NCI-H82 treated with DMSO at 0.1 percent for 48 hours (cell line): ENCODE data around the gene DOK3.
A peak's percentile ranks its signal among the peaks of the same experiment; 100 is the strongest.
"Not testable (repeated sequence)": the region's sequence is repeated elsewhere in the genome, so short reads cannot be mapped to it uniquely, and the experiment has no call there.

Experiments used
- DNase-seq: peaks from one replicate; lab custom pipeline; 2025; ENCODE audit not compliant: unreplicated experiment; lab: John Stamatoyannopoulos, UW

The DOK3 gene

GRCh38 chr5:177536386-177536785 lies 26.8 kb upstream of the DOK3 start:
- no peak for DNase-seq

DNA sequence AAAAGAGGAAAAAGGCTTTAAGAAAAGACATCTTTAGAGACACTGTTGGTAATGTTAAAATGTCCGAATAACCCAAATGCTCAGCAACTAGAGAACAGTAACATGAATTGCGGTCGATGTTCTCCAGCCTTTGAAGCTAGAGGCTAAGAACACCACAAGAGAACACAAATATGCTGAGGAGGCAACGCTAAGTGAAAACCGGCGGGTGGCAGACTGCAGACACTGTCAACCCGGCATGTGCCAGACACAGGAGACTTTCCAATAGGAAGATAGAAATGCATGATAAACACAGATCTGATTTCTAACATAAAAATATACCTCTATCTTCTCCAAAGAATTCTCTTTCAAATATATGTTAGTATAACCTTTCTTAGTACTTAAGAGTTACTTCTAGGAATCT lies 25.5 kb upstream of the DOK3 start:
- DNase-seq, result no peak

GRCh38 chr5:177534433-177534832 lies 24.8 kb upstream of the DOK3 start:
- DNase-seq, result not testable (repeated sequence)

DNA sequence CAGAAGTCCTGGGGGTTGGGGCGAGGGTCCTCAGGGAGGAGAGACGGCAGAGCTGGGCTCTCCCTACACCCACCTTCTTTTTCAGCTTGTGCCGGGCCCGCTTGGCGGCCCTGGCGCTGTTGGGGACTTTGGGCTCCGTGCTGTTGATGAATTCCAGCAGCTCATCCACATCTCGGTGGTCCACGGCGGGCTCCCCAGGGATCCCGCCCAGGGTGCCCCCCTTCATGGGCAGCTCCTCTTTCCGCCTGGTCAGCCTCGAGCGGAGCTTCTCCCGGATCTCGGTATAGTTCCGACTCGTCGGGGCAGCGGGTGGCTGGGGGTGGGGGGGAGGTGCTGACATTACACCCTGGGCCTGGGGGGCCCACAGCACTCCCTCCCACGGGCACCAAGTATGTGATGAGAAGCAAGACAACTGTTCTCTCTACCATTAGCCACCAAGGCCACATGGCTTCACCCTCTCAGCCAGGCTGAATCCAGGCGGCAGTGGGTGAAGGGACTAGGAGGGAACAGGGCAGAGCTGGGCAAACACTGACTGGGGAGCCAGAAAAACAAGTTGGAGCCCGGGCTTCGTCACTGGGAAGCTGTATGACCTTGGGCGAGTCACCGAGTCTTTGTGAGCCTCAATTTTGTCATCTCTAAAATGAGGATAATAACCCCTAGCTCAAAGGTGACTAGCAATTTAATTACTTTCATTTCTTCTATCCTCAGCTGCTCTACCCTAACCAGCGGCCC lies 21.7 kb upstream of the DOK3 start:
- DNase-seq, result no peak

- no peak for DNase-seq
Observed at GRCh38 chr5:177530638-177531037, 21.0 kb upstream of the DOK3 start.

GRCh38 chr5:177529247-177530203 lies 19.9 kb upstream of the DOK3 start:
- no peak for DNase-seq

DNA sequence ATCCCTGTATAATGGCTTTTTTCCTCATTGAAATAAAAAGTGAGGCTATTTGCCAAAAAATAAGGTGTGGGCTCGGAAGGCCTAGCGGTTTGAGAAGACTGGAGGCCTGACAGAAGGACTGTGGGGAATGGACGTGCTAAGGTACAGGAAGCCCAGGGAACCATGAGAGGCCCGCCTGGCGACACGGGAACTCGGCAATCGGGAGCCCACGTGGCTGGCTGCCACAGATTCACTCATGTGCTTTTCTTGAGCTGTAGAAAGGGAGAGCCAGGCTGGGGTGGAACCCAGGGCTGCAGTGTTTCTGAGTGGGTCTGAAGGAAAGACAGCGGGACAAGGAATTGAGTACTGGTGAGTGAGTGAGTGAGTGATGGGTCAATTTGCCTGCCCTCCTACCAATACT lies 19.0 kb upstream of the DOK3 start:
- no peak for DNase-seq

DNA sequence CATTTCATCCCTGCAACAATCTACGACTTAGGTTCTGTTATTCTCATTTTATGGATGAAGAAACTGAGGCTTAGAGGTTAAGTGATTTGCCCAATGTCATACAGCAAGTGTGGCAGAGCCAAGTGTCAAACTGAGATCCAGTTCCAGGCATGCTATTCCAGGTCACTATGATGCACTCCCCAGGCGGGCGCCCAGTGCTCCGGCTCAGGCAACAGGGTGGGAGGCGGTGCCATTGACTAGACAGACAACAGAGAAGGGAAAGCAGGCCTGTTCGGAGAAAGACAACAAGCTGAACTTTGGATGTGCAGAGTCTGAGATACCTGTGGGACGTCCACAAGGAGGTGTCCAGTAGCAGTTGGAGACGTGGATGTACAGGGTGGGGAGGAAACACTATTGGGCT lies 18.0 kb upstream of the DOK3 start:
- no peak for DNase-seq

DNA sequence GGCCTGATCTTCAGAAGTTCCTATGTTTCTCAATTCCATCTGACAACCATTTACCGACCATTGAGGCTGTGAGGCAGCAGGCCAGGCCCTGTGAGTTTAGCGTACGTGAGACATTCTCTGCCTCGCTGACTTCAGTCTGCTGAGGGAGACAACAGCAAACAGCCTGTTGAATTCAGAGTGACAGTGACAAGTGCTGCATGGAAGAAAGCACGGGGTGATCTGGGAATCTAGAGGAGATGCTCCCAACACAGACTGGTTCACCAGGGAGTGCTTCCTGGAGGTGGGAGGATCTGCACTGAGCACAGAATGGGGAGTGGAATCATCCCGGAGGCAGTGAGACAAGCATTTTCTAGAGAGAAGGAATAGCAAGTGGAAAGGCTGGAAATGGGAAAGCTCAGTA lies 17.2 kb upstream of the DOK3 start:
- DNase-seq, result no peak

- DNase-seq, result no peak
Observed at GRCh38 chr5:177526191-177526590, 16.6 kb upstream of the DOK3 start.

GRCh38 chr5:177524941-177525655 lies 15.5 kb upstream of the DOK3 start:
- no peak for DNase-seq

DNA sequence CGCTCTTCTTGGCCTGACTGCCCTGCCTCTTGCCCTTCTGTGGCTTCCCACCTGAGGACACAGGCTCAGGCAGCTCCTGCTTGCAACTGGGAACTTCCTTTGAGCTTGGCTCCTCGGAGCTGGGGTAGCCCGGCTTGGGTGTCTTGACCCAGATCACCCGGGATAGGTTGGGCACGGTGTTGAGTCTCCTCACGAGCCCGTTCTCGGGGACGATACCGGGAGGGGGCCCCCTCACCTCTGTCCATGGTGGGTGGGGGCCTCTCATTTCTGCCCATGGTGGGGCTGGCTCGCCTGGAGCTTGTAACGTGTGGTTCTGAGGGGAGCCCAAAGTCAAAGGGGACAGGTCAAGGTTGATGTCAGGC lies 14.9 kb upstream of the DOK3 start:
- DNase-seq, result no peak

- DNase-seq, result no peak
Observed at GRCh38 chr5:177523711-177524538, 14.3 kb upstream of the DOK3 start.

- no peak for DNase-seq
Observed at GRCh38 chr5:177520916-177521513, 11.4 kb upstream of the DOK3 start.

DNA sequence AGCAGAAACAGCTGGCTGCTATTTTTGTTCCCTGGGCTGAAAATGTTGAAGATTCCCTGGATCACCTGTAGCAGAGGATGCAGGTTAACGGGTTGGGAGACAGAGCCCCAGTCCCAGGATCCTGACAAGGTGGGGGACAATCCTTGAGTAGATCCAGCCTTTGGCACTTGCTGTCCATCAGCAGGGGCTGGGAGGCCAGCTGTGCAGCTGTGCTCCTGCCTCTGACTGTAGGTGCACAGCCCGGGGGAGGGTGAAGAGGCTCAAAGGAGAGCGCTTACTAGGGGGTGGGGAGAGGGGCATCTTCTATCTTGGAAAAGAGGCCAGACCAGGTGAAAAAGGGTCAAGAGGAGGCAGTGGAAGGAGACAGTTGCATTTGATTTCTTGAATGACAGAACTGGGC lies 10.6 kb upstream of the DOK3 start:
- DNase-seq, result no peak

GRCh38 chr5:177519463-177520235 lies 10.0 kb upstream of the DOK3 start:
- no peak for DNase-seq

- peak; percentile 91 for DNase-seq
Observed at GRCh38 chr5:177516601-177517568, 7.3 kb upstream of the DOK3 start, which contains the start of gene DDX41. Gene DDX41, minus strand, starts transcription at chr5:177516961. Its CDS starts 16 bp downstream, at chr5:177516945.

GRCh38 chr5:177515580-177515979 lies 6.0 kb upstream of the DOK3 start:
- DNase-seq, result no peak
